Gastrocnemius medialis (tissue), 4 donors: ENCODE data around the gene TNFRSF1A. TPM values are rescaled to one million over a fixed set of nuclear protein-coding genes. Genes with fewer than 3 reads are reported as not detected.

Experiments
- ATAC-seq, 2 donors: fragments of 150-250 bp; one replicate each; pipeline ENCODE4 v1.9.1; 2016
- DNase-seq, 2 donors: peaks; one replicate each; pipeline ENCODE4 v3.0.0-alpha.2; 2019
- H3K27ac ChIP-seq, 4 donors: fragments of 200-600 bp; sonication (generic); 1 replicate in 1 of 4; 2 replicates in 3 of 4; pipeline ENCODE4 v1.5.1; 2016 to 2018; ENCODE audit warnings: mild to moderate bottlenecking in 2 of 4, moderate library complexity in 1 of 4
- H3K27me3 ChIP-seq, 3 donors: fragments of 200-600 bp; sonication (generic) in 2 of 3; 1 replicate in 1 of 3; 2 replicates in 2 of 3; pipeline versions ENCODE4 v1.5.1 to v1.6.0; 2016 to 2019; ENCODE audit warnings: mild to moderate bottlenecking in 1 of 3, moderate library complexity in 1 of 3
- H3K36me3 ChIP-seq, 2 donors: fragments of 200-600 bp; sonication (generic) in 1 of 2; one replicate each; pipeline ENCODE4 v1.5.1; 2017 to 2018
- H3K4me1 ChIP-seq, 2 donors: fragments of 200-600 bp; sonication (generic) in 1 of 2; one replicate each; pipeline ENCODE4 v1.5.1; 2016 to 2017; ENCODE audit warnings: mild to moderate bottlenecking in 2 of 2
- H3K4me3 ChIP-seq, 4 donors: fragments of 200-600 bp; sonication (generic) in 3 of 4; 1 replicate in 1 of 4; 2 replicates in 3 of 4; pipeline ENCODE4 v1.5.1; 2016 to 2019; ENCODE audit warnings: mild to moderate bottlenecking in 2 of 4
- H3K9me3 ChIP-seq, 3 donors: fragments of 200-600 bp; sonication (generic) in 2 of 3; 1 replicate in 1 of 3; 2 replicates in 2 of 3; pipeline ENCODE4 v1.5.1; 2016 to 2019
- CTCF ChIP-seq, 5 experiments: fragments of 450-650 bp in 3 of 5; fragments of 200-600 bp in 2 of 5; sonication (generic) in 2 of 5; IDR thresholded peaks in 4 of 5; conservative IDR thresholded peaks in 1 of 5; 1 replicate in 4 of 5; 2 replicates in 1 of 5; pipeline ENCODE4 v1.5.1; 2016 to 2019; ENCODE audit warnings: antibody characterized with exemption in 5 of 5, mild to moderate bottlenecking in 3 of 5, moderate library complexity in 3 of 5
- POLR2A ChIP-seq, 2 donors: fragments of 450-650 bp; IDR thresholded peaks; one replicate each; pipeline ENCODE4 v1.6.1; 2017; ENCODE audit warnings: antibody characterized with exemption in 2 of 2, mild to moderate bottlenecking in 2 of 2, moderate library complexity in 2 of 2
- in situ Hi-C, 4 donors: fragments of 200-750 bp; cut with MboI; loops; one replicate each; pipeline versions ENCODE4 v1.15.0 to v1.8.0; 2017; ENCODE audit warnings: low sequenced_read_pairs in 4 of 4
- intact Hi-C: fragments of 100-400 bp; cut with DNase I; formaldehyde crosslinking; loops from one replicate; pipeline ENCODE4 v1.15.1; 2023; ENCODE audit warnings: low total_unique reads
- total RNA-seq, 4 donors: library from RNA; depleted of rRNA; stranded (reverse); fragments of >200 nt; gene quantifications; one replicate each; pipeline versions ENCODE4 v1.1.0 to v1.2.3, GENCODE V29; 2016

Gene TNFRSF1A
- total RNA-seq, 4 donors from 2014 or later: 103 to 220 (median 193) TPM

GRCh38 chr12:6288235-6288634 is 53.6 kb downstream of the TNFRSF1A start:
- H3K27ac ChIP-seq: no peak overlapping the region
- ATAC-seq (no peak), DNase-seq (no peak)
- H3K27me3 ChIP-seq: peaks cover 0 to 2% (median 0%) of the 10 kb centered on the region in 3 donors
- TF ChIP-seq POLR2A (IDR thresholded peaks at IDR 0.05) (no peak), CTCF (IDR thresholded peaks at IDR 0.05 in 4 of 5, conservative IDR thresholded peaks at IDR 0.05 in 1 of 5) (no peak)
- no peak overlapping the region for H3K4me3 ChIP-seq
- no peaks in the 10 kb centered on the region for H3K36me3 ChIP-seq
- intact Hi-C loops (no loop called here), in situ Hi-C loops (loop anchor here (5.0 to 25.0 kb wide), 7 partner anchors 96 to 303 kb away; no protein-coding TSS in a partner anchor)
- no peaks in the 10 kb centered on the region for H3K9me3 ChIP-seq
- no peaks in the 10 kb centered on the region for H3K4me1 ChIP-seq

DNA sequence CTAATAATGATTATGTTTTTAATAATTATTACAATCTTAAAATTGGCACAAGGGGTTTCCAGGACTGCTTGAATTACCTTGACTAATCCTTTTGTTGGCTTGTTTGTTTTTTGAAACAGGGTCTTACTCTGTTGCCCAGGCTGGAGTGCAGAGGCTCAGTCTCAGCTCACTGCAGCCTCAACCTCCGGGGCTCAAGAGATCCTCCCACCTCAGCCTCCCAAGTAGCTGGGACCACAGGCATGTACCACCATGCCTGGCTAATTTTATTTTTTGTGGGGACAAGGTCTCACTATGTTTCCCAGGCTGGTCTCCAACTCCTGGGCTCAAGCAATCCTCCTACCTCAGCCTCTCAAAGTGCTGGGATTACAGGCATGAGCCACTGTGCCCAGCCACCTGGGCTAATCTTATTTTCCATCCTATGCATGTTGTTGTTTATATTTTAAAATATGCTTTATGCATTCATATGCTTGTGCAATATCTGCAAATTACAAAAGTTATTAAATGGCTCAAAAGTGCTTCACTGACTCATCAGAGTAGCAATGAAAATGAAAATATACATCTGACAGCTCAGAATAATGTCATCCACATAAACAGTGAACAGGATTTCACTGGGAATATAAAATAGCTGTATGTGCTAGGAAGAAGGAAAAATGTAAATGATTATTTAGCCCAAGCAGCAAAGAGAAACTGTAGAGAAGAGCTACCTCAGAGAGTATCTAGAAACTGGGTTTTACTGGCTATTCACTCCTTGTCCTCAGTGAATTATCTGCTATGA is 56.2 kb downstream of the TNFRSF1A start:
- Histone ChIP-seq H3K4me3 (no peak overlapping the region), H3K36me3 (no peaks in the 10 kb centered on the region), H3K9me3 (no peaks in the 10 kb centered on the region), H3K27me3 (peaks cover 0 to 2% (median 0%) of the 10 kb centered on the region in 3 donors), H3K4me1 (no peaks in the 10 kb centered on the region), H3K27ac (no peak overlapping the region)
- intact Hi-C loops (loop anchor here (1.0 kb wide), 3 partner anchors 90 to 297 kb away; no protein-coding TSS in a partner anchor), in situ Hi-C loops (loop anchor here (5.0 to 25.0 kb wide), 7 partner anchors 93 to 301 kb away; no protein-coding TSS in a partner anchor)
- DNase-seq (no peak), ATAC-seq (no peak)
- TF ChIP-seq POLR2A (IDR thresholded peaks at IDR 0.05) (no peak), CTCF (IDR thresholded peaks at IDR 0.05 in 4 of 5, conservative IDR thresholded peaks at IDR 0.05 in 1 of 5) (no peak)

DNA sequence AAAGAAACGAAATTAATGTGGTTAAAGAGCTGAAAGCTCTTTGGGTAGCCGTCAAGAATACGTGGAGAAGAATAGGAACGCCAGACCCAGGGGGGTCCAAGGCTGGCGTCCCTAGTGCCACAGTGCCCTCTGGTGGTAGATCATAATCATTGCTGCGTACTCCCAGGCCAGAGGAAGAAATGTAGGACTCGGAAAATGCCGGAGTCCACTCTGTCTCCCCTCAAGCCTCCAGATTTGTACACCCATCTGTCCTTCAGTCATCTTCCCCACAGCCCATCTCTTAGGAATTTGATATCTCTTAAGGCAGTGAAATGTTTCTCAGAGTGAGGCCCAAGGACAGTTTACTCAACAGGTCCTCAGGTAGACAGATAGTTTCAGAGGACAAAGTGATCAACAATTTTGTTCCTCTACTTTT is 56.8 kb downstream of the TNFRSF1A start:
- Histone ChIP-seq H3K27ac (no peak overlapping the region), H3K4me3 (no peak overlapping the region), H3K9me3 (no peaks in the 10 kb centered on the region), H3K36me3 (no peaks in the 10 kb centered on the region), H3K4me1 (peaks cover 0 to 4% of the 10 kb centered on the region in 2 donors), H3K27me3 (peaks cover 0 to 2% (median 0%) of the 10 kb centered on the region in 3 donors)
- ATAC-seq (peak; percentile 75 to 89), DNase-seq (peak; percentile 19 to 53)
- intact Hi-C loops: loop anchor here (1.0 kb wide), 3 partner anchors 90 to 297 kb away; no protein-coding TSS in a partner anchor
- TF ChIP-seq CTCF (IDR thresholded peaks at IDR 0.05 in 4 of 5, conservative IDR thresholded peaks at IDR 0.05 in 1 of 5): peak; percentile 88 to 95 (median 92)
- no peak for TF ChIP-seq POLR2A (IDR thresholded peaks at IDR 0.05)
- in situ Hi-C loops: loop anchor here (5.0 to 25.0 kb wide), 7 partner anchors 93 to 300 kb away; no protein-coding TSS in a partner anchor

DNA sequence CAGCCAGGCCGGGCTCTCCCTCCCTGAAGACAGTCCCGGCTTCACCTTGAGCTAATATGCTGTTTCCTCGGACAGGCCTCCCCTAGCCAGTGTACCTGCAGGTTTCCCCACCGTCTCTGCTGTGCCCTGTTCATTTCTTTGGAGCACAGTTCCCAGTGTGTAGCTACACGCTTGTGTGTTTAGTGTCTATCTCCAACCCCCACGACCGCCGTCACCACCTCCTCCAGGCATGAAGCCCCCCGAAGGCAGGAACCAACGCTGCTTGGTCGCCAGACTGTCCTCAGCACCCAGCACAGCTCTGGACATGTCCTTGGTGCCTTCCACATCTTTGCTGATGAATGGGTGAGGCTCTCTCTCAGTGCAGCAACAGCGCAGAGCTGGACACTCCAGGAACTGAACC is 57.6 kb downstream of the TNFRSF1A start:
- no peak for TF ChIP-seq POLR2A (IDR thresholded peaks at IDR 0.05)
- TF ChIP-seq CTCF (IDR thresholded peaks at IDR 0.05 in 4 of 5, conservative IDR thresholded peaks at IDR 0.05 in 1 of 5): no peak
- intact Hi-C loops: no loop called here
- H3K4me3 ChIP-seq: no peak overlapping the region

More for the DNA sequence above, 57.6 kb downstream of the TNFRSF1A start:
- no peaks in the 10 kb centered on the region for H3K9me3 ChIP-seq
- no peaks in the 10 kb centered on the region for H3K36me3 ChIP-seq
- in situ Hi-C loops: loop anchor here in 3 of 4 donors (5.0 to 25.0 kb wide), 4 partner anchors 219 to 299 kb away; no protein-coding TSS in a partner anchor
- H3K27me3 ChIP-seq: peaks cover 0 to 2% (median 0%) of the 10 kb centered on the region in 3 donors
- ATAC-seq (no peak), DNase-seq (no peak)
- no peak overlapping the region for H3K27ac ChIP-seq
- peaks cover 2 to 12% of the 10 kb centered on the region in 2 donors for H3K4me1 ChIP-seq
